Psoas muscle (tissue), 8 donors: Measurements from ENCODE around the gene TEAD1. TPM values are rescaled to one million over a fixed set of nuclear protein-coding genes. Genes with fewer than 3 reads are reported as not detected.

Source experiments
- ATAC-seq, 4 donors: fragments of 200-7000 bp; cut with Tn5 transposase; one replicate each; pipeline ENCODE4 v1.9.1; 2020; ENCODE audit warnings: moderate library complexity in 3 of 4, mild to moderate bottlenecking in 2 of 4
- DNase-seq, 2 donors: peaks; one replicate each; pipeline ENCODE4 v3.0.0-alpha.2; 2020
- H3K27ac ChIP-seq: fragments of 200-600 bp; one replicate; pipeline ENCODE4 v1.8.0; 2022
- H3K27me3 ChIP-seq, 3 donors: fragments of 200-600 bp in 1 of 3; one replicate each; pipeline versions ENCODE4 v1.6.1 to v1.8.0; 2013 to 2022; ENCODE audit warnings: low read length in 2 of 3, mild to moderate bottlenecking in 2 of 3, moderate library complexity in 1 of 3; ENCODE audit not compliant: insufficient read depth in 3 of 3
- H3K36me3 ChIP-seq, 2 donors: fragments of 200-600 bp in 1 of 2; one replicate each; pipeline versions ENCODE4 v1.6.1 to v1.8.0; 2013 to 2022; ENCODE audit warnings: low read depth in 1 of 2, mild to moderate bottlenecking in 1 of 2, moderate library complexity in 1 of 2; ENCODE audit not compliant: insufficient read depth in 1 of 2
- H3K4me1 ChIP-seq: fragments of 200-600 bp; one replicate; pipeline ENCODE4 v1.8.0; 2022
- H3K4me3 ChIP-seq: fragments of 200-600 bp; one replicate; pipeline ENCODE4 v1.8.0; 2022; ENCODE audit warnings: mild to moderate bottlenecking
- H3K9me3 ChIP-seq: fragments of 200-600 bp; one replicate; pipeline ENCODE4 v1.8.0; 2022
- CTCF ChIP-seq: fragments of 200-600 bp; IDR thresholded peaks from one replicate; pipeline ENCODE4 v1.8.0; 2022; ENCODE audit warnings: antibody characterized with exemption
- WGBS, 3 donors: extraction: QIAGEN DNeasy Blood & Tissue Kit; methylation state at CpG; one replicate each; pipeline versions ENCODE4 v1.1.6 to v1.1.7; 2013; 5-methylcytosine and 5-hydroxymethylcytosine counted together
- intact Hi-C, 2 donors: fragments of 100-400 bp; cut with DNase I; formaldehyde crosslinking; loops; one replicate each; pipeline versions ENCODE4 v1.11.0 to v1.14.2; 2022
- polyA plus RNA-seq, 3 donors: library from polyadenylated mRNA; stranded (reverse); fragments of 200-250 nt; gene quantifications; one replicate each; pipeline ENCODE4 v1.2.3, GENCODE V29; 2013
- total RNA-seq, 4 donors: library from RNA; stranded (reverse); fragmentation: NEBNext Ultra II Directional in 2 of 4; extraction: Animal tissue kit (Norgen Biotek cat#: 25700) in 2 of 4; gene quantifications; one replicate each; pipeline versions ENCODE4 v1.2.1 to v1.2.4, GENCODE V29; 2021 to 2023
- donor health status: healthy with polysubstance abuse.
- donor health status: DM: no; HTN: no; CAD: no; lungs with moderate emphysema.
- donor health status: Bipolar disorder and iron deficiency.
- donor health status: healthy.
- donor health status: DM: yes; HTN: yes; CAD: no.
- donor health status: DM: no; HTN: no; CAD: no.
- donor health status: DM: no; HTN: no; CAD: no.
- donor health status: DM: yes; HTN: yes; CAD: no.

Gene TEAD1
- total and polyA plus RNA-seq, 7 donors: 11.3 to 178 (median 112) TPM

- DNase-seq (no peak), ATAC-seq (no peak)
- peaks cover 41% of the 10 kb centered on the region for H3K4me1 ChIP-seq
- H3K27me3 ChIP-seq: no peaks in the 10 kb centered on the region
- TF ChIP-seq CTCF: no peak
- no peaks in the 10 kb centered on the region for H3K9me3 ChIP-seq
- intact Hi-C loops: no loop called here
- H3K4me3 ChIP-seq: no peak overlapping the region
- 95% methylated on average over 2 of the region's 2 CpGs for WGBS, 3 donors
- peak overlapping the region; percentile 27 for H3K27ac ChIP-seq
- peaks cover 0 to 8% of the 10 kb centered on the region in 2 donors for H3K36me3 ChIP-seq
These were observed 118.8 kb downstream of the TEAD1 start for GRCh38 chr11:12793065-12793464.

- intact Hi-C loops: no loop called here
- DNase-seq (no peak), ATAC-seq (no peak)
- Histone ChIP-seq H3K27ac (peak overlapping the region; percentile 27), H3K27me3 (no peaks in the 10 kb centered on the region), H3K4me1 (peaks cover 40% of the 10 kb centered on the region), H3K4me3 (no peak overlapping the region), H3K36me3 (peaks cover 0 to 8% of the 10 kb centered on the region in 2 donors), H3K9me3 (no peaks in the 10 kb centered on the region)
- TF ChIP-seq CTCF: no peak
- 58 to 68% (median 63%) methylated on average over 2 of the region's 2 CpGs for WGBS, 3 donors
These were observed 119.3 kb downstream of the TEAD1 start for GRCh38 chr11:12793506-12793905.

- Histone ChIP-seq H3K4me1 (peaks cover 40% of the 10 kb centered on the region), H3K27ac (peak overlapping the region; percentile 4), H3K4me3 (no peak overlapping the region), H3K27me3 (no peaks in the 10 kb centered on the region), H3K36me3 (peaks cover 0 to 8% of the 10 kb centered on the region in 2 donors), H3K9me3 (no peaks in the 10 kb centered on the region)
- no peak for DNase-seq
- no peak for ATAC-seq
- 44 to 60% (median 57%) methylated on average over 7 of the region's 7 CpGs for whole genome bisulfite sequencing, 3 donors
- no peak for TF ChIP-seq CTCF
- intact Hi-C loops: no loop called here
These were observed 120.5 kb downstream of the TEAD1 start for GRCh38 chr11:12794576-12795230.

- TF ChIP-seq CTCF: no peak
These were observed 123.8 kb downstream of the TEAD1 start for GRCh38 chr11:12797996-12798395.

GRCh38 chr11:12798609-12799011 lies 124.4 kb downstream of the TEAD1 start:
- no peak for TF ChIP-seq CTCF
- no peaks in the 10 kb centered on the region for H3K27me3 ChIP-seq
- H3K27ac ChIP-seq: peak overlapping the region; percentile 64
- H3K36me3 ChIP-seq: peaks cover 0 to 8% of the 10 kb centered on the region in 2 donors
- no peak overlapping the region for H3K4me3 ChIP-seq
- no peak for ATAC-seq
- 43 to 73% (median 44%) methylated on average over 4 of the region's 4 CpGs for WGBS, 3 donors
- no peak for DNase-seq
- peaks cover 57% of the 10 kb centered on the region for H3K4me1 ChIP-seq
- intact Hi-C loops: no loop called here
- no peaks in the 10 kb centered on the region for H3K9me3 ChIP-seq

More at GRCh38 chr11:12797996-12798395, 123.8 kb downstream of the TEAD1 start:
- ATAC-seq (no peak), DNase-seq (no peak)
- Histone ChIP-seq H3K36me3 (peaks cover 0 to 8% of the 10 kb centered on the region in 2 donors), H3K4me1 (peaks cover 50% of the 10 kb centered on the region), H3K4me3 (no peak overlapping the region), H3K27ac (no peak overlapping the region), H3K27me3 (no peaks in the 10 kb centered on the region), H3K9me3 (no peaks in the 10 kb centered on the region)
- 88 to 95% (median 93%) methylated on average over 3 of the region's 3 CpGs for WGBS, 3 donors
- intact Hi-C loops: no loop called here
